Endothelial cell of umbilical vein (primary cell): Measurements from ENCODE around the gene AGK.
"Not testable (repeated sequence)": the region's sequence is repeated elsewhere in the genome, so short reads cannot be mapped to it uniquely, and the experiment has no call there.

Source experiments
- CTCF ChIP-seq, 2 donors: IDR thresholded peaks; 1 replicate in 1 of 2; 2 replicates in 1 of 2; pipeline ENCODE4 v1.5.1; 2011; ENCODE audit warnings: low read length in 2 of 2, mild to moderate bottlenecking in 2 of 2, moderate library complexity in 2 of 2, control low read depth in 1 of 2, inconsistent platforms in 1 of 2, low read depth in 1 of 2; ENCODE audit not compliant: insufficient read depth in 1 of 2; ENCODE audit errors: extremely low read depth in 1 of 2
- EZH2 ChIP-seq: IDR thresholded peaks from 2 replicates; pipeline ENCODE4 v1.6.1; 2012; ENCODE audit warnings: borderline replicate concordance, low read depth, mild to moderate bottlenecking, moderate library complexity, low read length, inconsistent platforms; ENCODE audit not compliant: severe bottlenecking
- FOS ChIP-seq: IDR thresholded peaks from 2 replicates; pipeline ENCODE4 v1.6.1; 2011; ENCODE audit warnings: mild to moderate bottlenecking, low read length, moderate library complexity, borderline replicate concordance; ENCODE audit not compliant: insufficient read depth
- MAX ChIP-seq: IDR thresholded peaks from 2 replicates; pipeline ENCODE4 v1.6.1; 2011; ENCODE audit not compliant: insufficient read depth, insufficient read length
- POLR2A ChIP-seq: IDR thresholded peaks from 2 replicates; pipeline ENCODE4 v1.6.1; 2012; ENCODE audit warnings: low read depth, mild to moderate bottlenecking, control low read depth, low read length
- POLR2AphosphoS5 ChIP-seq: IDR thresholded peaks from 2 replicates; pipeline ENCODE4 v1.6.1; 2012; ENCODE audit warnings: low read depth, mild to moderate bottlenecking, control low read depth, low read length, moderate library complexity; ENCODE audit not compliant: insufficient read depth

GRCh38 chr7:141689072-141689825, 138.0 kb downstream of the AGK start:
- TF ChIP-seq CTCF (IDR thresholded peaks at IDR 0.05; ENCODE audit: extremely low read depth in 1 of 2, insufficient read depth in 1 of 2, low read depth in 1 of 2, low read length in 2 of 2); EZH2; POLR2AphosphoS5; MAX; FOS; POLR2A: not testable (repeated sequence)
